Neural progenitor cell (in vitro differentiated cells): ENCODE data around the gene NF1. TPM values are rescaled to one million over a fixed set of nuclear protein-coding genes. Genes with fewer than 3 reads are reported as not detected.
"Not testable (repeated sequence)": the region's sequence is repeated elsewhere in the genome, so short reads cannot be mapped to it uniquely, and the experiment has no call there.

ENCODE experiments used
- DNase-seq: peaks from one replicate; pipeline ENCODE4 v3.0.0-alpha.2; 2016; ENCODE audit warnings: low spot score
- H2AFZ ChIP-seq: fragments of 200-600 bp; sonication (generic); replicated peaks from 2 replicates; pipeline ENCODE4 v1.6.1; 2016; ENCODE audit warnings: antibody characterized with exemption
- H3F3A ChIP-seq: fragments of 200-600 bp; sonication (generic); 2 replicates; pipeline ENCODE4 v1.6.1; 2016; ENCODE audit warnings: antibody characterized with exemption, low read depth
- H3K27ac ChIP-seq: fragments of 200-600 bp; sonication (generic); 2 replicates; pipeline ENCODE4 v1.5.1; 2016; ENCODE audit warnings: mild to moderate bottlenecking
- H3K27me3 ChIP-seq: fragments of 200-600 bp; sonication (generic); 2 replicates; pipeline ENCODE4 v1.6.1; 2016; ENCODE audit warnings: mild to moderate bottlenecking, moderate library complexity
- H3K36me3 ChIP-seq: fragments of 200-600 bp; sonication (generic); 2 replicates; pipeline ENCODE4 v1.5.1; 2016
- H3K4me1 ChIP-seq: fragments of 200-600 bp; sonication (generic); 2 replicates; pipeline ENCODE4 v1.6.1; 2016; ENCODE audit warnings: mixed run types
- H3K4me2 ChIP-seq: fragments of 200-600 bp; sonication (generic); 2 replicates; pipeline ENCODE4 v1.6.1; 2016
- H3K4me3 ChIP-seq: fragments of 200-600 bp; sonication (generic); 2 replicates; pipeline ENCODE4 v1.5.1; 2016
- H3K79me2 ChIP-seq: fragments of 200-600 bp; sonication (generic); 2 replicates; pipeline ENCODE4 v1.6.1; 2016; ENCODE audit warnings: low read depth
- H3K9ac ChIP-seq: fragments of 200-600 bp; sonication (generic); 2 replicates; pipeline ENCODE4 v1.6.1; 2016
- H3K9me3 ChIP-seq: fragments of 200-600 bp; sonication (generic); 2 replicates; pipeline ENCODE4 v1.5.1; 2016; ENCODE audit warnings: low read depth
- H4K20me1 ChIP-seq: fragments of 200-600 bp; sonication (generic); 2 replicates; pipeline ENCODE4 v1.6.1; 2016; ENCODE audit warnings: low read depth
- H3K27ac Mint-ChIP-seq: 3 replicates; pipeline ENCODE4 v1.8.0; 2021; ENCODE audit warnings: mixed read lengths
- H3K27me3 Mint-ChIP-seq: 2 replicates; pipeline ENCODE4 v1.8.0; 2022; ENCODE audit warnings: low read depth, mild to moderate bottlenecking, inconsistent platforms, moderate library complexity, mixed read lengths; ENCODE audit not compliant: insufficient read depth
- H3K36me3 Mint-ChIP-seq: 3 replicates; pipeline ENCODE4 v1.8.0; 2021; ENCODE audit warnings: mixed read lengths
- H3K4me1 Mint-ChIP-seq: 3 replicates; pipeline ENCODE4 v1.8.0; 2021; ENCODE audit warnings: mixed read lengths
- H3K4me3 Mint-ChIP-seq: 3 replicates; pipeline ENCODE4 v1.8.0; 2021; ENCODE audit warnings: mild to moderate bottlenecking, moderate library complexity, mixed read lengths
- H3K9me3 Mint-ChIP-seq: 3 replicates; pipeline ENCODE4 v1.8.0; 2020; ENCODE audit warnings: mixed read lengths
- EZH2 ChIP-seq: fragments of 200-600 bp; sonication (generic); IDR thresholded peaks from 2 replicates; pipeline ENCODE4 v1.6.1; 2017; ENCODE audit warnings: antibody characterized with exemption, mild to moderate bottlenecking, moderate library complexity
- EZH2phosphoT487 ChIP-seq: fragments of 200-600 bp; sonication (generic); IDR thresholded peaks from 2 replicates; pipeline ENCODE4 v1.6.1; 2017; ENCODE audit warnings: antibody characterized with exemption
- total RNA-seq: library from RNA; depleted of rRNA; stranded (reverse); fragments of >200 nt; gene quantifications from 2 replicates; pipeline ENCODE4 v1.2.3, GENCODE V29; 2015; ENCODE audit warnings: low replicate concordance
- TF ChIP-seq, protein P1 (sequence below): fragments of 200-600 bp; sonication (generic); IDR thresholded peaks from 2 replicates; pipeline ENCODE4 v1.5.1; 2017; ENCODE audit warnings: antibody characterized with exemption, mild to moderate bottlenecking

NF1 gene
- total RNA-seq, 1 donor from 2014 or later: 54.8 TPM

DNA sequence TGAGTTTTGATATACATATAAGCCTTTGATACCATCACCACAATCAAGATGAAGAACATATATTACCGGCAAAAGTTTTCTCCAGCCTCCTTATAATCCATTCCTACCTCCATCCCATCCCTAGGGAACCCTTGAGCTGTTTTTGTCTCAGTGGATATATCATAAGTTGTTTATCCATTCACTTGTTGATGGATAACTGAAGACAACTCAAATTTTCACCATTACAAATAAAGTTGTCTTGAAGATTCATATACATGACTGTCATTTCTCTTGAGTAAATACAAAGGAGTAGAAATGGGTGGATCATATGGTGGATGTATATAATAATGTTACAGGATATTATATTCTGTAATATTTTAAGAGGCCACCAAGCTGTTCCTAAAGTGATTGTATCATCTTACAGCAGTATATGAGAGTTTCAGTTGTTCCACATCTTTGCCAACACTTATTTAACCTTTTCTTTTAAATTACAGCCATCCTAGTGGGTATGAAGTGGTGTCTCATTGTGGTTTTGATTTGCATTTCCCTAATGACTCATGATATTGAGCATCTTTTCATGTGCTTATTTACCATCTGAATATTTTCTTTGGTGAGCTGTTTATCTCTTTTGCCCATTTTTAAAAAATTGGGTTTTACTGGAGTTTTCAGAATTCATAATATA, 17.4 kb downstream of the NF1 start:
- H3K4me2 ChIP-seq: no peak overlapping the region
- H3K27me3 ChIP-seq: no peaks in the 10 kb centered on the region
- peaks cover 9% of the 10 kb centered on the region for H3F3A ChIP-seq
- peaks cover 10% of the 10 kb centered on the region for H4K20me1 ChIP-seq
- Mint-ChIP-seq H3K9me3 (peaks cover 3% of the 10 kb centered on the region), H3K36me3 (peaks cover 20% of the 10 kb centered on the region), H3K4me1 (peaks cover 19% of the 10 kb centered on the region), H3K4me3 (no peak overlapping the region), H3K27me3 (no peaks in the 10 kb centered on the region), H3K27ac (no peak overlapping the region)
- no peak overlapping the region for H3K4me3 ChIP-seq
- H3K79me2 ChIP-seq: peaks cover 96% of the 10 kb centered on the region
- no peak overlapping the region for H3K27ac ChIP-seq
- no peaks in the 10 kb centered on the region for H3K36me3 ChIP-seq
- no peaks in the 10 kb centered on the region for H3K9me3 ChIP-seq
- DNase-seq: no peak
- no peak overlapping the region for H3K9ac ChIP-seq
- TF ChIP-seq, protein P1, sequence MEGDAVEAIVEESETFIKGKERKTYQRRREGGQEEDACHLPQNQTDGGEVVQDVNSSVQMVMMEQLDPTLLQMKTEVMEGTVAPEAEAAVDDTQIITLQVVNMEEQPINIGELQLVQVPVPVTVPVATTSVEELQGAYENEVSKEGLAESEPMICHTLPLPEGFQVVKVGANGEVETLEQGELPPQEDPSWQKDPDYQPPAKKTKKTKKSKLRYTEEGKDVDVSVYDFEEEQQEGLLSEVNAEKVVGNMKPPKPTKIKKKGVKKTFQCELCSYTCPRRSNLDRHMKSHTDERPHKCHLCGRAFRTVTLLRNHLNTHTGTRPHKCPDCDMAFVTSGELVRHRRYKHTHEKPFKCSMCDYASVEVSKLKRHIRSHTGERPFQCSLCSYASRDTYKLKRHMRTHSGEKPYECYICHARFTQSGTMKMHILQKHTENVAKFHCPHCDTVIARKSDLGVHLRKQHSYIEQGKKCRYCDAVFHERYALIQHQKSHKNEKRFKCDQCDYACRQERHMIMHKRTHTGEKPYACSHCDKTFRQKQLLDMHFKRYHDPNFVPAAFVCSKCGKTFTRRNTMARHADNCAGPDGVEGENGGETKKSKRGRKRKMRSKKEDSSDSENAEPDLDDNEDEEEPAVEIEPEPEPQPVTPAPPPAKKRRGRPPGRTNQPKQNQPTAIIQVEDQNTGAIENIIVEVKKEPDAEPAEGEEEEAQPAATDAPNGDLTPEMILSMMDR: no peak
- TF ChIP-seq EZH2phosphoT487: no peak
- no peak for TF ChIP-seq EZH2
- H3K4me1 ChIP-seq: peaks cover 26% of the 10 kb centered on the region
- no peak overlapping the region for H2AFZ ChIP-seq

DNA sequence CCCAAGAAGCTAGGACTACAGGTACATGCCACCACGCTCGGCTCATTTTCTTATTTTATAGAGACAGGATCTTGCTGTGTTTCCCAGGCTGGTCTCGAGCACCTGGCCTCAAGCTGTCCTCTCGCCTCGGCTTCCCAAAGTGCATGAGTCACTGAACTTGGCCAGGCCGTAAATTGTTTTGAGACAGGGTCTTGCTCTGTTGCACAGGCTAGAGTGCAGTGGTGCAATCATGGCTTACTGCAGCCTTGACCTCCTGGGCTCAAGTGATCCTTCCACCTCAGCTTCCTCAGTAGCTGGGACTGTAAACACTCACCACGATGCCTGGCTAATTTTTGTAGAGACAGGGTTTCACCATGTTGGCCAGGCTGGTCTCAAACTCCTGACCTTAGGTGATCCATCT, 18.6 kb downstream of the NF1 start:
- H3F3A ChIP-seq, H2AFZ ChIP-seq, H3K4me3 Mint-ChIP-seq, H3K9me3 ChIP-seq, H3K4me2 ChIP-seq, DNase-seq, H3K4me3 ChIP-seq, H3K27ac Mint-ChIP-seq, H3K9ac ChIP-seq, H3K27me3 Mint-ChIP-seq, H3K27me3 ChIP-seq, H3K36me3 ChIP-seq, H3K9me3 Mint-ChIP-seq, H3K27ac ChIP-seq: not testable (repeated sequence)
- Mint-ChIP-seq H3K36me3 (peaks cover 19% of the 10 kb centered on the region), H3K4me1 (peaks cover 19% of the 10 kb centered on the region)
- peaks cover 96% of the 10 kb centered on the region for H3K79me2 ChIP-seq
- H4K20me1 ChIP-seq: peaks cover 10% of the 10 kb centered on the region
- H3K4me1 ChIP-seq: peaks cover 26% of the 10 kb centered on the region

DNA sequence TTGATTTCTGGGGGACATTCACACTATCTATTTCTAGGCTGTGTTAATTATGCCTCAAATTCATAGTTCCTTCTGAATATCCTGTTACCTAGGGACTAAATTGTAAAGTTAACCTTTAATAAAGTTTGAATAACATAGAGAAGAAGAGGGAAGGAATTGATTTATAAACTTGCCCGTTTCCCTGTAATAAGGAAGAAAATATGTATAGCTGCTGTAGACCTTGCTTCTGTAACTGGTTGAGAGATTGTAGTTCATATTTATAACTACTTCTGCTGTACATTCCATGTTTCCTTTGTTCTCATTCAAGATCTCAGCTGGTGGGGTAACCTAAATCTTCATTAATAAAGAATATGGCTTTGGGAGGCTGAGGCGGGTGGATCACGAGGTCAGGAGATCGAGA, 19.2 kb downstream of the NF1 start:
- H3K27me3 Mint-ChIP-seq: no peaks in the 10 kb centered on the region
- Histone ChIP-seq H2AFZ (no peak overlapping the region), H3K9me3 (no peaks in the 10 kb centered on the region), H3K4me3 (no peak overlapping the region), H3K4me2 (no peak overlapping the region), H3K27me3 (no peaks in the 10 kb centered on the region), H3F3A (peaks cover 3% of the 10 kb centered on the region), H3K36me3 (no peaks in the 10 kb centered on the region), H3K79me2 (peaks cover 96% of the 10 kb centered on the region), H3K9ac (no peak overlapping the region), H4K20me1 (peaks cover 10% of the 10 kb centered on the region), H3K27ac (no peak overlapping the region), H3K4me1 (peaks cover 26% of the 10 kb centered on the region)
- H3K36me3 Mint-ChIP-seq: peaks cover 18% of the 10 kb centered on the region
- H3K4me3 Mint-ChIP-seq: no peak overlapping the region
- peaks cover 3% of the 10 kb centered on the region for H3K9me3 Mint-ChIP-seq
- TF ChIP-seq EZH2phosphoT487 (no peak), EZH2 (no peak)
- TF ChIP-seq, protein P1: no peak
- H3K4me1 Mint-ChIP-seq: peaks cover 19% of the 10 kb centered on the region
- H3K27ac Mint-ChIP-seq: no peak overlapping the region
- no peak for DNase-seq

DNA sequence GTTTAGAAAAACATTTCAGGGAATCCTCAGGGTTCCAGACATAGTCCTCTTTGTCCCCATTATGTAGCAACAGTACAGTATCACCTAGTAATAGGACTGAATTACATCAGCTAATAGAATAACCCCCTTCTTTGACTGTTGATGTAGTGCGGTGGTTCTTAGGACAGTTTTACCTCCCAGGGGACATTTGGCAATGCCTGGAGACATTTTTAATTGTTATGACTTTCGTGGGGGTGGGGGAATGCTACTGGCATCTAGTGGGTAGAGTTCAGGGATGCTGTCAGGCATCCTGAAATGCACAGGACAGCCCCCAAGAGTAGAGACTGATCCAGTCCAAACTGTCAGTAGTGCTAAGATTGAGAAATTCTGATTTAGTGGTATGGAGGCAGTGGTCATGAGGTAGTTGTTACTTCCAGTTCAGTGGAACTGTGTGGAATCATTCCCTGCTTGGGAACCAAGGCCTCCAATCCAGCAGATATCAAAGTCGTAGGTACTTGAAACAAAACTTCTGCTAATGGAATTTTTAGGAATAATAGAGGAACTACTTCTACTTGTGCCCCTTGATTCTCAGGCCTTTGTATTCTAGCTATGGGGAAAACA, 20.3 kb downstream of the NF1 start:
- H3K9me3 ChIP-seq: no peaks in the 10 kb centered on the region
- H3K27me3 ChIP-seq: no peaks in the 10 kb centered on the region
- H3K27ac Mint-ChIP-seq: peak overlapping the region; percentile 57
- TF ChIP-seq EZH2phosphoT487: no peak
- TF ChIP-seq EZH2: no peak
- TF ChIP-seq, protein P1: no peak
- H3K36me3 ChIP-seq: no peaks in the 10 kb centered on the region
- H3K4me1 Mint-ChIP-seq: peaks cover 14% of the 10 kb centered on the region
- H3K4me1 ChIP-seq: peaks cover 17% of the 10 kb centered on the region
- H3K27ac ChIP-seq: no peak overlapping the region
- peaks cover 4% of the 10 kb centered on the region for H3F3A ChIP-seq
- H3K27me3 Mint-ChIP-seq: no peaks in the 10 kb centered on the region
- H4K20me1 ChIP-seq: peaks cover 1% of the 10 kb centered on the region
- peaks cover 11% of the 10 kb centered on the region for H3K9me3 Mint-ChIP-seq
- peaks cover 25% of the 10 kb centered on the region for H3K36me3 Mint-ChIP-seq
- no peak overlapping the region for H3K4me2 ChIP-seq
- no peak for DNase-seq
- H3K4me3 Mint-ChIP-seq: no peak overlapping the region
- peaks cover 96% of the 10 kb centered on the region for H3K79me2 ChIP-seq
- no peak overlapping the region for H2AFZ ChIP-seq
- no peak overlapping the region for H3K9ac ChIP-seq
- no peak overlapping the region for H3K4me3 ChIP-seq
